Activated CD8-positive, alpha-beta memory T cell treated with anti-CD3 and anti-CD28 coated beads, Interleukin-2, amount 50 U/mL, for 1 hour (primary cell): ENCODE data around the gene EI24.
A peak's percentile ranks its signal among the peaks of the same experiment; 100 is the strongest.
"Not testable (repeated sequence)": the region's sequence is repeated elsewhere in the genome, so short reads cannot be mapped to it uniquely, and the experiment has no call there.

ENCODE experiments used
- DNase-seq: peaks from one replicate; pipeline ENCODE4 v3.0.0-alpha.2; 2020; ENCODE audit errors: extremely low read depth

Gene EI24

DNA sequence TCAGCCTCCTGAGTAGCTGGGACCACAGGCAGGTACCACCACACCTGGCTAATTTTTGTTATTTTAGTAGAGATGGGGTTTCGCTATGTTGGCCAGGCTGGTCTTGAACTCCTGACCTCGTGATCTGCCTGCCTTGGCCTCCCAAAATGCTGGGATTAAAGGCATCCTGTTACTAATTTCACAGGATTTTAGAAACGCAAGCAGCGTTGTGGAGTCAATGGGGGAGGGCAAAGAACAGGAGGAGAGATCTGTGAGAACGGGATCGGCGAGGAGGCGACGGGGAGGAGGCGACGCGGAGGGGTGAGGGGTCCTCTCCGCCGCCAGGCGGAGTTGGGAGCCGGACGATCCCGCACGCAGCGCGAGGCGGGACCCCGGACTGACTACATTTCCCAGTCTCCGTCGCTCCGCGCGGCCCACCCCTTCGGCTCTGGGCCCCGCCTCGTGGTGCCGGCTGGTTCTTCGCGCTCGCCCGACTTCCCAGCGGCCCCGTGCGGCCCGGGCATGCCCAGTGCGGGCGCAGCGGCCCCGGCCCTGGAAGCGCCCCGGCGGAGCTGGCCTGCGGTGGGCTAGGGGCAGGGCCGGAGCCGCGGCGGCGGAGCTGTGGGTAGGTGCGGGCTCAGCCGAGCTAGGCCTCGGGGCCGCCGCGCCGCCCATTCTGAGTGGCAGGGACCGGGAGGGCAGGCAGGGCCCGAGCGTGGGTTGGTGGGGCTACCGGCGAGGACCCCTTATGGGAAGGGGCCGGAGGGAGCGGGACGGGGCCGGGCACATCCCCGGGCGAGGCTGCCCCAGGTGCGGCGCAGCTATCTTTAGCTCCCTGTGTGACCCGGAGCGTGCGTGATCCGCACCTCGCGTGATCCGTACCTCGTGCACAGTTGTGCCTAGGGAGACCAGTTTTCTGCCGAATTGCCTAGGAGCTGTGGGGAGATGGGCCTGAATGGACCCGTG is at the start of gene EI24:
EI24 (plus strand) TSS at position 508 of the 945 bp plus-strand sequence. CDS start 3,051 bp downstream, outside the sequence.
- DNase-seq: peak; percentile 57

DNA sequence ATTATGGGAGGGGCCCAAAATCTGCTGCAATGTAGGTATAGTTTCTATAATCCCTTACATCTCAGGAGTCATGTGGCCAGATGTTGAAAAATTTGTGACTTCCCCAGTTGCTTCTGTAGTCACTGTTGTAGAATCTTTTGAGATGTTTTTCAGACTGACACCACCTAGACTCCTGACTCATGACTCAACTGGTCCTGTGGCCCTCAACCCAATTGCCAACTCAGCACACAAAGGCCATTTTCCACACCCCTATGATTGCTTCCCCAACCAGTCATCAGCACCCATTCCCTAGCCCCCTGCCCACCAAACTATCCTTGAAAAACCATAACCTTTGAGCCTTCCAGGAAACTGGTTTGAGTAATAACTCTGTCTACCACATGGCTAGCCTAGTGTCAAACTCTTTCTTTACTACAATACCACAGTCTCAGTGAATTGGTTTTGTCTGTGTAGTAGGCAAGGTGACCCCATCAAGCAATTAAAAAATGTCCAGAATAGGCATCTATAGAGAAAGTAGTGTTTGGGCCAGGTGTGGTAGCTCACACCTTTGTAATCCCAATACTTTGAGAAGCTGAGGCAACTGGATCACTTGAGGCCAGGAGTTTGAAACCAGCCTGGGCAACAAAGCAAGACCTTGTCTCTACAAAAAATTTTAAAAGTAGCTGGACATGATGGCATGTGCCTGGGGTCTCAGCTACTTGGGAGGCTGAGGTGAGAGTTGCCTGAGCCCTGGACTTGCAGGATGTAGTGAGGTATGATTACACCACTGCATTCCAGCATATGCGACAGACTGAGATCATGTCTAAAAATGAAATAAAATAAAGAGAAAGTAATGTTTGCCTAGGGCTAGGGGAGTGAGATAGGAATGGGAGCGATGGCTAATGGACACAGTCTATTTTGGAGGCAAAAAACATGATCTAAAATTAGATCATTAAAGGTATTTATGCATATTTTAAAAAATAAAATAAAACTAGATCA is 49.1 kb upstream of the EI24 start:
- no peak for DNase-seq

DNA sequence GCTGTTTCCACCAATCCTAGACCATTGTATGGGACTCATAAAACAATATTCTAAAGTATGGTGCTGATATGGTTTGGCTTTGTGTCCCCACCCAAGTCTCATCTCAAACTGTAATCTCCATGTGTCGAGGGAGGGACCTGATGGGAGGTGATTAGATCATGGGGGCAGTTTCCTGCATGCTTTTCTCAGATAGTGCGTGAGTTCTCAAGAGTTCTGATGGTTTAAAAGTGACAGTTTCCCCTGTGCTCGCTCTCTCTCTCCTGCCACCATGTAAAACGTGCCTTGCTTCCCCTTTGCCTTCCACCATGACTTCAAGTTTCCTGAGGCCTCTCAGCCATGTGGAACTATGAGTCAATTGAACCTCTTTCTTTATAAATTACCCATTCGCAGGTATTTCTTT is 44.0 kb upstream of the EI24 start:
- DNase-seq: no peak

GRCh38 chr11:125532668-125533067 is 36.6 kb upstream of the EI24 start:
- DNase-seq: no peak

DNA sequence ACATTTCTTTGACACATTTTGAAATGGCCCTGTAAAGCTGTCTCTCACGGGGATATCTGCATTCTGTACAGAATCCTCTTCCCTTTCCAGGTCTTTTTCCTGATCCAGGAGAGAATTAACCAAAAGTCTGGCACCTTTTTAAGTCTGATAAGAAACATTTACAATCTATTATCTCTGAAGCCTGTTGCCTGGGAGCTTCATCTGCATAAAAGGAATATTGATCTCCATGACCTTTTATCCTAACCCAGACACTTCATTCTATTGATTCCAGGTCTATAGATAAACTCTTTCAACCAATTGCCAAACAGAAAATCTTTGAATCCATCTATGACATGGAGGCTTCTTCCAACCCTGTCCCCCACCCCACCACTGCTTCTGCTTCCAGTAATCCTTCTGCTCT is 33.7 kb upstream of the EI24 start:
- no peak for DNase-seq

DNA sequence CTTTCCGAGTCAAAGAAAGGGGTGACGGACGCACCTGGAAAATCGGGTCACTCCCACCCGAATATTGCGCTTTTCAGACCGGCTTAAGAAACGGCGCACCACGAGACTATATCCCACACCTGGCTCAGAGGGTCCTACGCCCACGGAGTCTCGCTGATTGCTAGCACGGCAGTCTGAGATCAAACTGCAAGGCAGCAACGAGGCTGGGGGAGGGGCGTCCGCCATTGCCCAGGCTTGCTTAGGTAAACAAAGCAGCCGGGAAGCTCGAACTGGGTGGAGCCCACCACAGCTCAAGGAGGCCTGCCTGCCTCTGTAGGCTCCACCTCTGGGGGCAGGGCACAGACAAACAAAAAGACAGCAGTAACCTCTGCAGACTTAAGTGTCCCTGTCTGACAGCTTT is 32.4 kb upstream of the EI24 start:
- DNase-seq: not testable (repeated sequence)

- no peak for DNase-seq
These were observed 26.6 kb upstream of the EI24 start for GRCh38 chr11:125542709-125543108.

DNA sequence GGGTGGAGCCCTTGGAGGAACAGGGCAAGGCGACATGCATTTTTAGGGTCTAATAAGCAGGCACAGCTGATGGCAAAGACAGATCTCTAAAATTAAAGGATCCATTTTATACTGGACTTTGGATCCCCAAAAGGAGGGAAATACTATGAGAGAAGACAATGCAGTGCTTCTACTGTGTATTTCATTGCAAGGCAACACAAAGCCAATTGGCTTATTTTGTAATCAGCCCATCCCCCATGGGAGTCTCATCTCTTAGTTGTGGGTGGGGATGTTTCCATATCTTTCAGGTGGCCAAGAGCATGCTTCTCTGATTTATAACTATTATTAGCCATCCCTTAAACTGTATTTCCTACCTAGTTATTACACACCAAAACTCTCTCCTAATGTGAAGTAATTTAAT is 18.5 kb upstream of the EI24 start:
- DNase-seq: no peak

GRCh38 chr11:125551835-125552342 is 17.4 kb upstream of the EI24 start:
- no peak for DNase-seq

GRCh38 chr11:125552927-125553326 is 16.4 kb upstream of the EI24 start:
- DNase-seq: no peak

- DNase-seq: no peak
These were observed 15.9 kb upstream of the EI24 start for GRCh38 chr11:125553357-125553756.

DNA sequence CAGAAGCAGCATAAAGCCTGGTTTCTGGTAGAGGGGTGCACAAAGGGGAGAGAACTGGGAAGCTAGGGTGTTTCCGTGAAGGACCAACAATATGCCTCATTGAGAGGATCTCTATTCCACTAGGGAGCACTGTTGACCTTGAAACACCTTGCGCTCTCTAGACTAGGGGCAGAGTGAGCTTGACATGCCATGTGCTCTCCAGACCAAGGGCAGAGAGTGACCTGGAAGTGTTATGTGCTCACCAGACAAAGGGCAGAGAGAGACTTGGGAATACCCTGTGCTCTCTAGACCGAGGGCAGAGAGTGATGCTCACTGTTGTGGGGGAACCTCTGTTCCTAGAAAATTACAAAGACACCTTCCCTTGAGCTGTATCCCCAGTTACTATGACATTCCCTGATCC is 15.2 kb upstream of the EI24 start:
- DNase-seq: no peak

DNA sequence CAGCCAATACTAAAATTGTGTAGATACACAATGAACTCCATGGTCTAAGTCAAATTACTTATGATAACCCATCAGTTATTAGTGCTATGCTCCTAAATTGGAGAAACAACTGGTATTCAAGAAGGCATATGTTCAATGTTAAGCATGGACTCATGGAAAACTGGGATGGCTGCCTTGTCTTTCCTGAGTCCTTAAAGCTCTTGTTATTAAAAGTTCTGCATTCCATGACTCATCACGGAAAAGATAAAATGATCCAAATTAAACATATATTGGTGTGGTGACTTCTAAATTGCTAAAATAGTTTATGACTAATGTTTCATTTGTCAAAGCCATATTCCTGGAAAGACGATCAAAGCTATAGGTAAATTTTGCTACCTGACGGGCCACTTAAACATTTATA is 9.4 kb upstream of the EI24 start:
- DNase-seq: no peak

DNA sequence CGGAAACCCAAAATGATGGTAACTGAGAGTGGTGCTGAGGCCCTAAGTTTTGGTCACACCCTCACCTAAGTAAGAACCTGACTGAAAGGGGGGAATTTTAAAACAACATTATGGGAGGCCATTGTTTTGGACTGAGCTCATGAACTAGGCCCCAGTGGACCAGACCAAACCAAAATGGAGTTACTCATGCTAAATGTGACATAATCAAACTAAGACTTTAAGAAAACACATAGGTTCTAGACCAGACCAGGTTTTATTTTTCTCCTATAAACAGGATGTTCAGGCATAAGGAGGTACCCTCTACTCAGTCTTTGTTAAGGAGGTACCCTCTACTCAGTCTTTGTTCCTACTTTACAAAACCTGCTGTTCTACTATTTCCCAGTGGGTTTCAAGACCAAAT is 7.4 kb upstream of the EI24 start:
- DNase-seq: no peak

DNA sequence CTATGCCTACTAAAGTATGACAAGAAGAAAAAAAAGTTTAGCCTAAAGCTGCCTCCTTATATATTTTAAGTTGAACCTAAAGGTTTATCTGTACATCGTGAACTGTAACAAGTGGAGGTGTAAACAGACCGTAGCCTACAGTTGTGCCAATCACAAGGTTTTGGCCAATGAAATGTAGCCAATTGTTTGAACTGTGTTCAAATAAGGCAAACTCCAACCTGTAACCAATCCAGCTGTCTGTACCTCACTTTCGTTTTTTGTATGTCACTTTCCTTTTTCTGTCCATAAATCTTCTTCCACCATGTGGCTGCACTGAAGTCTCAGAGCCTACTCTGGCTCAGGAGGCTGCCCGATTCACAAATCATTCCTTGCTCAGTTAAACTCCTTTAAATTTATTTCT is 6.8 kb upstream of the EI24 start:
- no peak for DNase-seq

GRCh38 chr11:125564357-125564756 is 4.9 kb upstream of the EI24 start:
- no peak for DNase-seq

DNA sequence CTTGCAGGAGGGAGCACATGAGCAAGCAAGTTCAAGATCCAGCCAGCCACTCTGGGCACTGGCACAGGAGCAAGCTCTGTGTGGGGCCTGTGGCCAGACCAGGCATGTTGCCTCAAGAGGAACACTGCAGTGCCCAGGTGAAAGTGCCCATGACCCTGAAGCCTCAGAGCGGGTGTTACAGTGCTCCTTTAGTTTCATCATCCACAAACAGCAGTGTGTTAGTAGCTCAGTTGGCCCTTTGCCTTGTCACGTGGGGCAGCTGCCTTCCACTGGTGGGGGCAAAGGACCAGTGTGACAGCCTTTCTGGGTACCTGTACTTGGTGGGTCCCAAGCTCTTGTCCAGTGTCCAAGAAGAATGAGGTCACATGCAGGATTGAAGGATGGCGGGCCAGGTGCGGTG is 3.0 kb upstream of the EI24 start:
- no peak for DNase-seq

DNA sequence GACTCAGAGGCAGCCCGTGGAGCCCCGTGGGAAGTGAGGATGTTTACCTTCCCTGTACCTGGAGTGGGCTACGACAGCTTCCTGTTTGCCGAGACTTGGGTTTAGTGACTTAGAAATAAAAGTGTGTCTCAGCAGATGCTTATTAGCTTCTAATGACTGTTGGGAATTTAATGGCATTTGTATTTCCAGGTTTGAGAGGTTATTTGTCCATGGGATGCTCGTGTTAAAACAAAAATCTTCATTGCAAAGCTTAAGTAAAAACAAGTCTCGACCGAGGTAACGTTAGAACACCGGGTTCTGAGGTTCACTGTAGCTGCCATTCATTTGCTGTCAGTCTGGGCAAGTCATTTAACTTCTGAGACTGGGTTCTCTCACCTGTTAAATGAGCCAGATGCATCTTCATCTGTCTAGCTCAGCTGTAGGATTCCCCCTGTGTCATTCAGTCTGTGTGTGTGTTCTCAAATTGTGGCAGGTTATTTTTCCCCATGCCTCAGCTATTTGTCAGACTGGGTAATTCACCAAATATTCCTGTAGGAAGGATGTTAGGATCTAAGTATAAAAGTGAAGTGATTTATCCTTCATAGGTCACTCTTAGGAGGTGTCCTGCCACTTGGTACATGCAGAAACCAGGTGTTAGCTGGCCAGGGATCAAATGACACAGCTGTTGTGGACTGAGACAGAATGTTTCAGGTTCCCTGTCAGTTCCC is 791 bp downstream of the EI24 start:
- no peak for DNase-seq

DNA sequence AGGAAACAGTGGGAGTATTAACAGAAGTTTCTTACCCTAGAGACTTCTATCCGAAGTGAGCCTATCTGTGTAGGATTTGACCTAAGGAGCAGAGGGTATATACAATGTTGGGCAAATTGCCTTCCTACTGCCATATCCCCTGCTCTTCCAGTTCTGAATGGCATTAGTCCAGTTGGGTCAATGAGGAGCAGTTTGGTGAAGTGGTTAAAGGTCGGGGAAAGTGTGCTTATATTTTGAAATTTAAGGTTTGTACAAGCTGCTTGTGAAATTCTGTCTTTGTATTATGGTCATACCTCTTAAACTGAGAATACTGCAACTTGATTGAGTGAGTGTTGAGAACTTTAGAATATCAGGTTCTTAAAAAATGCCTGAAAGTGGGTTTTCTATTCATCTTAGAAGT is 1.7 kb downstream of the EI24 start:
- no peak for DNase-seq

DNA sequence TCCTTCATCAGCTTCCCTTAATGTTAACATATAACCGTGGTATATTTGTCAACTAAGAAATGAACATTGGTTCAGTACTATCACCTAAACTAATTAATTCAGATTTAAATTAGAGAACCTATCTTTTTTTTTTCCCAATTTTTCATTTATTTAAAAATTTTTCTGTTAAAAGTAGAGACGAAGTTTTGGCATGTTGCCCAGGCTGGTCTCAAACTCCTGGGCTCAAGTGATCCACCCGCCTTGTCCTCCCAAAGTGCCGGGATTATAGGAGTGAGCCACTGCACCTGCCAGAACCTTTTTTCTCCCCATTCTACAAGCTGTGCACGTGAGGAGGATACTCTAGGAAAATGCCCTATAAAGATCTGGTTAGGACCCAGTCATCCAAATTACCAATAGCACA is 3.6 kb downstream of the EI24 start:
- no peak for DNase-seq

- not testable (repeated sequence) for DNase-seq
These were observed 7.9 kb downstream of the EI24 start for GRCh38 chr11:125577181-125577580.

- no peak for DNase-seq
These were observed 9.5 kb downstream of the EI24 start for GRCh38 chr11:125578783-125579182.
